ENCODE measurements around the gene DSCAML1.
A peak's percentile ranks its signal among the peaks of the same experiment; 100 is the strongest.

Gene DSCAML1

GRCh38 chr11:117588166-117588810 is 208.7 kb downstream of the DSCAML1 start:
- no peak for FAIRE-seq
- no peak for DNase-seq (ENCODE audit: low spot score)

GRCh38 chr11:117587416-117587815 is 209.6 kb downstream of the DSCAML1 start:
- FAIRE-seq (no peak), DNase-seq (ENCODE audit: low spot score) (no peak)

GRCh38 chr11:117586392-117586791 is 210.6 kb downstream of the DSCAML1 start:
- FAIRE-seq: no peak
- DNase-seq (ENCODE audit: low spot score): no peak

GRCh38 chr11:117585631-117586030 is 211.4 kb downstream of the DSCAML1 start:
- FAIRE-seq (no peak), DNase-seq (ENCODE audit: low spot score) (no peak)

GRCh38 chr11:117584056-117584830 is 212.8 kb downstream of the DSCAML1 start:
- peak; percentile 8 for DNase-seq (ENCODE audit: low spot score)
- peak; percentile 20 for FAIRE-seq

- FAIRE-seq (peak; percentile 87), DNase-seq (ENCODE audit: low spot score) (peak; percentile 82)
Observed at GRCh38 chr11:117583063-117583801, 213.8 kb downstream of the DSCAML1 start.

GRCh38 chr11:117582433-117582832 is 214.6 kb downstream of the DSCAML1 start:
- no peak for FAIRE-seq

GRCh38 chr11:117580866-117581265 is 216.2 kb downstream of the DSCAML1 start:
- FAIRE-seq (no peak), DNase-seq (ENCODE audit: low spot score) (no peak)

More at GRCh38 chr11:117582433-117582832, 214.6 kb downstream of the DSCAML1 start:
- DNase-seq (ENCODE audit: low spot score): no peak

- DNase-seq (ENCODE audit: low spot score): no peak
- no peak for FAIRE-seq
Observed at GRCh38 chr11:117579161-117579560, 217.9 kb downstream of the DSCAML1 start.

GRCh38 chr11:117575856-117576255 is 221.2 kb downstream of the DSCAML1 start:
- DNase-seq (ENCODE audit: low spot score) (no peak), FAIRE-seq (no peak)

GRCh38 chr11:117574551-117574950 is 222.5 kb downstream of the DSCAML1 start:
- FAIRE-seq (no peak), DNase-seq (ENCODE audit: low spot score) (no peak)

GRCh38 chr11:117573326-117573725 is 223.7 kb downstream of the DSCAML1 start:
- FAIRE-seq (no peak), DNase-seq (ENCODE audit: low spot score) (no peak)

- DNase-seq (ENCODE audit: low spot score) (no peak), FAIRE-seq (no peak)
Observed at GRCh38 chr11:117572671-117573070, 224.3 kb downstream of the DSCAML1 start.

- FAIRE-seq (no peak), DNase-seq (ENCODE audit: low spot score) (no peak)
Observed at GRCh38 chr11:117572129-117572528, 224.9 kb downstream of the DSCAML1 start.

- no peak for DNase-seq (ENCODE audit: low spot score)
- no peak for FAIRE-seq
Observed at GRCh38 chr11:117570701-117571100, 226.3 kb downstream of the DSCAML1 start.

GRCh38 chr11:117569911-117570310 is 227.1 kb downstream of the DSCAML1 start:
- DNase-seq (ENCODE audit: low spot score) (no peak), FAIRE-seq (no peak)

GRCh38 chr11:117565709-117566108 is 231.3 kb downstream of the DSCAML1 start:
- DNase-seq (ENCODE audit: low spot score) (no peak), FAIRE-seq (no peak)

GRCh38 chr11:117564321-117564720 is 232.7 kb downstream of the DSCAML1 start:
- FAIRE-seq: no peak
- DNase-seq (ENCODE audit: low spot score): no peak

GRCh38 chr11:117563556-117563955 is 233.5 kb downstream of the DSCAML1 start:
- FAIRE-seq (no peak), DNase-seq (ENCODE audit: low spot score) (no peak)

GRCh38 chr11:117562136-117562535 is 234.9 kb downstream of the DSCAML1 start:
- FAIRE-seq (no peak), DNase-seq (ENCODE audit: low spot score) (no peak)

- DNase-seq (ENCODE audit: low spot score) (no peak), FAIRE-seq (no peak)
Observed at GRCh38 chr11:117560780-117561530, 236.1 kb downstream of the DSCAML1 start.

Data from RCC 7860 (cell line).